RWPE2 (cell line): ENCODE data around the gene KRTAP21-2.

Experiments
- ATAC-seq: fragments of 200-7000 bp; cut with Tn5 transposase; 3 replicates; pipeline ENCODE4 v1.9.1; 2021; ENCODE audit warnings: low read depth
- DNase-seq: peaks from one replicate; pipeline ENCODE4 v3.0.0-alpha.2; 2020; ENCODE audit warnings: low spot score
- H3K27ac ChIP-seq: fragments of 450-650 bp; 2 replicates; pipeline ENCODE4 v1.5.1; 2017; ENCODE audit warnings: mild to moderate bottlenecking; ENCODE audit not compliant: poor library complexity, severe bottlenecking
- H3K27me3 ChIP-seq: fragments of 250-450 bp; sonication (Bioruptor Pico); 2 replicates; pipeline ENCODE4 v1.5.1; 2021; ENCODE audit warnings: mild to moderate bottlenecking, moderate library complexity; ENCODE audit not compliant: insufficient read depth, poor library complexity, severe bottlenecking
- H3K36me3 ChIP-seq: fragments of 250-450 bp; sonication (Bioruptor Pico); 2 replicates; pipeline ENCODE4 v1.5.1; 2020; ENCODE audit warnings: low read depth, mild to moderate bottlenecking, moderate library complexity
- H3K4me1 ChIP-seq: fragments of 250-450 bp; sonication (Bioruptor Pico); 2 replicates; pipeline ENCODE4 v1.5.1; 2021; ENCODE audit warnings: mild to moderate bottlenecking, moderate library complexity; ENCODE audit not compliant: insufficient read depth, poor library complexity, severe bottlenecking
- H3K4me3 ChIP-seq: fragments of 250-450 bp; sonication (Bioruptor Pico); 2 replicates; pipeline ENCODE4 v1.5.1; 2021; ENCODE audit warnings: mild to moderate bottlenecking, moderate library complexity; ENCODE audit not compliant: severe bottlenecking
- H3K9me3 ChIP-seq: fragments of 250-450 bp; sonication (Bioruptor Pico); 2 replicates; pipeline ENCODE4 v1.5.1; 2021; ENCODE audit warnings: mild to moderate bottlenecking, moderate library complexity; ENCODE audit not compliant: severe bottlenecking
- TF ChIP-seq, protein P1 (sequence below): fragments of 450-650 bp; IDR thresholded peaks from one replicate; pipeline ENCODE4 v1.5.1; 2017; ENCODE audit warnings: mild to moderate bottlenecking, moderate library complexity; ENCODE audit not compliant: poor library complexity, severe bottlenecking

KRTAP21-2 gene

DNA sequence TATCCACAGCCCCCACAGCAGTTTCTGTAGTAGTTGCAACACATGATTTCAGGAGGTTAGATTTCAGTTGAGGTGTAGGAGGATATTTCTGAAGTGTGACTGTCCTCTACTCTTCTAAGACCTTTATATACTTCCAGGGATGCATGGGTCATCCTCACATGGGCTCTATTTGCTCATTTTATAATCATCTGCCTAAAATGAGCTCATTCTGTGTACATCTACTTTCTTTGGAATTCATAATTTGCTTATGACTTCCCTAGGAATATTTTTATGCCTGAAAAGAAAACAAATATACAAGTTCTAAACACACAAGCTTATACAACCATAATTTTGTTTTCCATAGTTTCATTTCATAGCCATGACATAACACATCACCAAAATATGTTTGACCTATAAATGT lies at the start of gene KRTAP21-2:
KRTAP21-2 (minus strand) TSS at position 101 of the 400 bp plus-strand sequence; CDS start at position 44, 57 bp downstream.
- ATAC-seq: no peak
- H3K9me3 ChIP-seq: no peaks in the 10 kb centered on the region

DNA sequence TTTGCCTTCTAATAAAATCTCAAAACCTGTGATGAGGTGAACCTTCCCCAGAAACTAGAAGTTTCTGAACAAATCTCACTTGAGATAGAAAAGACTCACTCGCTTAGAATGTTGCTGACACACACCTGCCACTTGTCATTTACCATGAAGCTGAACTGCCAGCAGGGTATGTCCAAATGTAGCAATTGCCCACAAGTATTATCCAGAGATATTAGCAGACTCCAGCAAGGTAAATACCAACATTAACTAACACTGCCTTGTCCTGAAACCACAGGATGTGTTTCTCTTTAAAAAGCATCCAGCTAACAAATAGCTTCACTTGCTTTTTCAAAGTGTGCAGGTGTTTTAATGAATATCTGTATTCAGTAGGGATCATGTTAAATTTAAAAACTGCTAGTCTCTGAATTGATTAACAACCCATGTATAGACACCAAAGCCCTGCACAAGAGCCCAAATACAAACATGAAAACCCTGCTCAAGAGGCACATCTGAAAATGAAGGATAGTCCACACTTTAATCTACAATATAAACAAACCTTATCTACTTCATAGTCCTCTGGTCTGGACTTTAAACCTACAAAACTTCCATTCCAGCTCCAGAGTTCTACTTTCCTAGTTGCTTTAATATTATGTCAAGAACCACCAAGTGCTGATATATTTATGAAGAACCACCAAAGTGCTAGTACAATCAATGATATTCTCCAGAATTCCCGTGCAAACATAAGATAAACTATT lies 46.7 kb upstream of the KRTAP21-2 start:
- no peaks in the 10 kb centered on the region for H3K4me1 ChIP-seq
- no peak for DNase-seq
- no peaks in the 10 kb centered on the region for H3K9me3 ChIP-seq
- H3K4me3 ChIP-seq: no peak overlapping the region
- H3K27ac ChIP-seq: no peak overlapping the region
- TF ChIP-seq, protein P1, sequence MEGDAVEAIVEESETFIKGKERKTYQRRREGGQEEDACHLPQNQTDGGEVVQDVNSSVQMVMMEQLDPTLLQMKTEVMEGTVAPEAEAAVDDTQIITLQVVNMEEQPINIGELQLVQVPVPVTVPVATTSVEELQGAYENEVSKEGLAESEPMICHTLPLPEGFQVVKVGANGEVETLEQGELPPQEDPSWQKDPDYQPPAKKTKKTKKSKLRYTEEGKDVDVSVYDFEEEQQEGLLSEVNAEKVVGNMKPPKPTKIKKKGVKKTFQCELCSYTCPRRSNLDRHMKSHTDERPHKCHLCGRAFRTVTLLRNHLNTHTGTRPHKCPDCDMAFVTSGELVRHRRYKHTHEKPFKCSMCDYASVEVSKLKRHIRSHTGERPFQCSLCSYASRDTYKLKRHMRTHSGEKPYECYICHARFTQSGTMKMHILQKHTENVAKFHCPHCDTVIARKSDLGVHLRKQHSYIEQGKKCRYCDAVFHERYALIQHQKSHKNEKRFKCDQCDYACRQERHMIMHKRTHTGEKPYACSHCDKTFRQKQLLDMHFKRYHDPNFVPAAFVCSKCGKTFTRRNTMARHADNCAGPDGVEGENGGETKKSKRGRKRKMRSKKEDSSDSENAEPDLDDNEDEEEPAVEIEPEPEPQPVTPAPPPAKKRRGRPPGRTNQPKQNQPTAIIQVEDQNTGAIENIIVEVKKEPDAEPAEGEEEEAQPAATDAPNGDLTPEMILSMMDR: no peak
- no peak for ATAC-seq
- H3K36me3 ChIP-seq: no peaks in the 10 kb centered on the region
- peaks cover 31% of the 10 kb centered on the region for H3K27me3 ChIP-seq

More for the DNA sequence above, at the start of gene KRTAP21-2:
- DNase-seq: no peak
- peaks cover 5% of the 10 kb centered on the region for H3K27me3 ChIP-seq
- no peak within 1 kb of the TSS for H3K27ac ChIP-seq
- no peaks in the 10 kb centered on the region for H3K36me3 ChIP-seq
- TF ChIP-seq, protein P1: no peak
- no peak within 1 kb of the TSS for H3K4me3 ChIP-seq
- H3K4me1 ChIP-seq: no peaks in the 10 kb centered on the region

DNA sequence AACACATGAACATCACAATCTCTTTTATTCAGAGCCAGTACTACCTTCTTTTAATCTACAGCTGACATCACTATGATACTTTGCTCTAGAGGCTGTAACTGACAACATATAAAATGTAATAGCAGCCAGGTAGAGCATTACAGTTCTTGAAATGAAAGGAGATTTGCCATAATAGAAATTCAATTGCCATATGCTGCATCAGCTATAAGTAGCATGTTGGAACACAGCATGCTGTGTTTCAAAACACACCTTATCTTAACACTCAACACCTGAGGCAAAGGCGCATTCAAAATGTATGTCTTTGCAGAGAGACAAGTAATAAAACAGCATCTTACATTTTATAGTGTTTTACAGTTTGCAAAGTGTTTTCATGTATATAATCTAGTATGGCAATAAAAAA lies 32.2 kb upstream of the KRTAP21-2 start:
- peaks cover 63% of the 10 kb centered on the region for H3K27me3 ChIP-seq
- no peak overlapping the region for H3K4me3 ChIP-seq
- H3K36me3 ChIP-seq: no peaks in the 10 kb centered on the region
- ATAC-seq: no peak
- no peak for DNase-seq
- TF ChIP-seq, protein P1: no peak
- no peaks in the 10 kb centered on the region for H3K4me1 ChIP-seq
- no peaks in the 10 kb centered on the region for H3K9me3 ChIP-seq
- H3K27ac ChIP-seq: no peak overlapping the region

DNA sequence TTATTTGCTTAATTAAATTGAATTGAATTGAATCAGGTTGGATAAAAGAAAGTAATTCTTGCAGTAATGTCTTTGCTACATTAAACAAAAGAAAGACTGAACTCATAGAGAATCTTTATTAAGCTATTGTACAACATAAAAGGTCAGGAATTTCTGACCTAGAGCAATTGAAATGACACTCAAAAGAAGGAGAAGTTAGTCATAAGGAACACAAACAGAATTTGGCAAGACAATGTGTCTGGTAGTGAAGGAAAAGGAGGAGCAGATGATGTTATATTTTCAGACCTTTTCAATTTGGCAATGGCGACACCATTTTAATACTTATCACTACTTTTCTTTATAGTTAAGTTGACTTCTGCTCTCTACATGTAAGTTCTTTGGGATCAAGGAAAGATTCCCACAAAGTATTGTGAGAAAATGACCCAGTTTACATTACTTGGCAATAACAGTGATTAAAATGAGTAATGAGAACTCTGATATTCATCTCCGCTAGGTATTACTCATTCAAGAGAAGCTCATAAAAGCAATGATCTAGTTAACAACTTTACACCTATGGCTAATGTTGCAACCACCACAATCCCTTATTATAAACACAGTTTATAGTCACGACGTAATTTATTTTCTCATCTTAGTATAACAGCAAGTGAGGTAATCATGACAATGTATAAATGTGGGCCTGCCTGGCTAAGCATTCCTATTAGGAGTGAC lies 22.8 kb upstream of the KRTAP21-2 start:
- no peak overlapping the region for H3K4me3 ChIP-seq
- no peaks in the 10 kb centered on the region for H3K27me3 ChIP-seq
- H3K27ac ChIP-seq: no peak overlapping the region
- peak; percentile 67 for ATAC-seq
- TF ChIP-seq, protein P1: no peak
- no peaks in the 10 kb centered on the region for H3K9me3 ChIP-seq
- DNase-seq: no peak
- peaks cover 6% of the 10 kb centered on the region for H3K4me1 ChIP-seq
- H3K36me3 ChIP-seq: no peaks in the 10 kb centered on the region
